Measurements from ENCODE around the gene GPR146.

GRCh38 chr7:1019255-1019785, 25.0 kb upstream of the GPR146 start:
- TF ChIP-seq POLR2AphosphoS5 (IDR thresholded peaks at IDR 0.05; ENCODE audit: borderline replicate concordance, low read depth, low read length) (no peak), EZH2 (IDR thresholded peaks at IDR 0.05) (no peak)
